HepG2 (cell line): ENCODE results near the gene SOAT2. TPM values are rescaled to one million over a fixed set of nuclear protein-coding genes. Genes with fewer than 3 reads are reported as not detected.

Experiments used
- CEBPG ChIP-seq: IDR thresholded peaks from 2 replicates; pipeline ENCODE4 v1.6.1; 2016
- CHD4 ChIP-seq: fragments of 200-600 bp; sonication (generic); IDR thresholded peaks from 2 replicates; pipeline ENCODE4 v1.7.0; 2017; ENCODE audit warnings: mild to moderate bottlenecking, low read length, borderline replicate concordance
- JARID2 ChIP-seq: sonication (generic); formaldehyde crosslinking; IDR thresholded peaks from 2 replicates; pipeline ENCODE4 v1.8.1; 2023; ENCODE audit warnings: missing genetic modification reagents, inconsistent platforms; ENCODE audit not compliant: insufficient replicate concordance
- JUND ChIP-seq: sonication (generic); formaldehyde crosslinking; IDR thresholded peaks from 2 replicates; pipeline ENCODE4 v1.8.0; 2022; ENCODE audit warnings: mild to moderate bottlenecking, missing genetic modification reagents
- MTF1 ChIP-seq: sonication (generic); formaldehyde crosslinking; IDR thresholded peaks from 2 replicates; pipeline ENCODE4 v1.5.0; 2020; ENCODE audit warnings: missing genetic modification reagents
- RARA ChIP-seq: IDR thresholded peaks from 2 replicates; pipeline ENCODE4 v1.6.1; 2016; ENCODE audit warnings: missing genetic modification reagents, missing compliant biosample characterization
- RFX3 ChIP-seq: IDR thresholded peaks from 2 replicates; pipeline ENCODE4 v1.6.1; 2016; ENCODE audit warnings: missing biosample characterization, missing genetic modification reagents
- SOX5 ChIP-seq: IDR thresholded peaks from 2 replicates; pipeline ENCODE4 v1.6.1; 2016; ENCODE audit warnings: borderline replicate concordance
- TEAD3 ChIP-seq: optimal IDR thresholded peaks from 2 replicates; pipeline ENCODE3; 2016; ENCODE audit warnings: borderline replicate concordance
- ZFP36 ChIP-seq: fragments of 150-350 bp; IDR thresholded peaks from 2 replicates; pipeline ENCODE4 v1.6.1; 2018; ENCODE audit warnings: borderline replicate concordance, low read length, low read depth; ENCODE audit not compliant: partially characterized antibody
- ZKSCAN1 ChIP-seq: fragments of 150-350 bp; IDR thresholded peaks from 2 replicates; pipeline ENCODE4 v1.6.1; 2014; ENCODE audit warnings: low read length
- ZNF20 ChIP-seq: sonication (generic); formaldehyde crosslinking; IDR thresholded peaks from 2 replicates; pipeline ENCODE4 v1.4.0; 2020; ENCODE audit warnings: mild to moderate bottlenecking, moderate library complexity, missing genetic modification reagents
- ZNF350 ChIP-seq: sonication (generic); formaldehyde crosslinking; IDR thresholded peaks from 2 replicates; pipeline ENCODE4 v1.4.0; 2020; ENCODE audit warnings: mild to moderate bottlenecking, low read depth, missing genetic modification reagents, borderline replicate concordance
- ZNF549 ChIP-seq: sonication (generic); formaldehyde crosslinking; IDR thresholded peaks from 2 replicates; pipeline ENCODE4 v1.5.0; 2020; ENCODE audit warnings: missing genetic modification reagents
- ZNF724P ChIP-seq: sonication (generic); formaldehyde crosslinking; IDR thresholded peaks from 2 replicates; pipeline ENCODE4 v1.8.0; 2022; ENCODE audit warnings: missing genetic modification reagents, borderline replicate concordance
- ZSCAN21 ChIP-seq: sonication (generic); formaldehyde crosslinking; IDR thresholded peaks from 2 replicates; pipeline ENCODE4 v1.8.0; 2022; ENCODE audit warnings: mild to moderate bottlenecking, missing genetic modification reagents, moderate library complexity, borderline replicate concordance
- polyA plus RNA-seq, 8 experiments: library from polyadenylated mRNA; depleted of rRNA in 3 of 8; stranded (reverse) in 7 of 8; unstranded in 1 of 8; fragments of >200 nt; fragmentation: Illumina TruSeq in 4 of 8; extraction: Trizol in 4 of 8; gene quantifications; 2 replicates each; pipeline versions ENCODE4 v1.2.1 to v1.2.3, GENCODE V29; 2011 to 2016; ENCODE audit warnings: low read depth in 4 of 8, missing spikeins in 1 of 8, mixed read lengths in 1 of 8; ENCODE audit not compliant: insufficient read depth in 1 of 8
- total RNA-seq, 5 experiments: library from RNA; depleted of rRNA; stranded (reverse); fragments of >200 nt; fragmentation: Illumina TruSeq; extraction: Trizol; gene quantifications; 2 replicates each; pipeline ENCODE4 v1.2.3, GENCODE V29; 2016; ENCODE audit warnings: low read depth in 1 of 5
- TF ChIP-seq, protein P1 (sequence below): sonication (generic); formaldehyde crosslinking; IDR thresholded peaks from 2 replicates; pipeline ENCODE4 v1.5.0; 2020; ENCODE audit warnings: mild to moderate bottlenecking, missing genetic modification reagents
- TF ChIP-seq, protein P2 (sequence below): sonication (generic); formaldehyde crosslinking; IDR thresholded peaks from 2 replicates; pipeline ENCODE4 v1.5.1; 2020; ENCODE audit warnings: mild to moderate bottlenecking, missing genetic modification reagents, moderate library complexity
- TF ChIP-seq, protein P3 (sequence below): sonication (generic); formaldehyde crosslinking; IDR thresholded peaks from 2 replicates; pipeline ENCODE4 v1.5.0; 2020; ENCODE audit warnings: missing genetic modification reagents

Gene SOAT2
- total and polyA plus RNA-seq, 2 of the 13 experiments (the other 11 are each of a cell fraction or from before 2014, with no cell fraction given) = 14.9 to 108 TPM

DNA sequence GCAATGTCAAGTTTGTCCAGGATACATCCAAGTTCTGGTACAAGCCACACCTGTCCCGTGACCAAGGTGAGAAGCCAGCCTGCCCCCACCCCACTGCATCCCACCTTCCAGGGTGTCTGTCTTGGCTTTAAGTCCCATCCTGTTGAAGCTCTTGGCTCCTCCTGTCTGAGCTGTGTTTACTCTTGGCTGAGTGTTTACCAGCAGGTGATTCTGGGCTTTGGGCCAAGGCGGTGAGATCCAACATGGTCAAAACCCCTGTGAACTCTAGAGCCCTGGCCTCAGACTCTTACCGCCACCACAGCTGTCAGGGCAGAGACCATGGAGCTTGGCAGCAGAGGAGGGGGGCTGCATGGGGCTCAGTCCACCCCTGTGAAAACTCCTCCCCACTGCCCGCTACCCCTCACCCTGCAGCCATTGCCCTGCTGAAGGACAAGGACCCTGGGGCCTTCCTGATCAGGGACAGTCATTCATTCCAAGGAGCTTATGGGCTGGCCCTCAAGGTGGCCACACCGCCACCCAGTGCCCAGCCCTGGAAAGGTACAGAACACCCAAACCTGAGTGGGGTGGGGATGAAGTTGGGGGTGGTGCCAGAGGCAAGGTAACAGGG, 41.8 kb upstream of the SOAT2 start (continued):
- TF ChIP-seq RFX3 (CRISPR knock-in tag) = no peak
- no peak for TF ChIP-seq ZNF549
- TF ChIP-seq, protein P1, sequence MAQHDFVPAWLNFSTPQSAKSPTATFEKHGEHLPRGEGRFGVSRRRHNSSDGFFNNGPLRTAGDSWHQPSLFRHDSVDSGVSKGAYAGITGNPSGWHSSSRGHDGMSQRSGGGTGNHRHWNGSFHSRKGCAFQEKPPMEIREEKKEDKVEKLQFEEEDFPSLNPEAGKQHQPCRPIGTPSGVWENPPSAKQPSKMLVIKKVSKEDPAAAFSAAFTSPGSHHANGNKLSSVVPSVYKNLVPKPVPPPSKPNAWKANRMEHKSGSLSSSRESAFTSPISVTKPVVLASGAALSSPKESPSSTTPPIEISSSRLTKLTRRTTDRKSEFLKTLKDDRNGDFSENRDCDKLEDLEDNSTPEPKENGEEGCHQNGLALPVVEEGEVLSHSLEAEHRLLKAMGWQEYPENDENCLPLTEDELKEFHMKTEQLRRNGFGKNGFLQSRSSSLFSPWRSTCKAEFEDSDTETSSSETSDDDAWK (CRISPR knock-in tag) = no peak
- no peak for TF ChIP-seq MTF1 (CRISPR knock-in tag)
- TF ChIP-seq, protein P2, sequence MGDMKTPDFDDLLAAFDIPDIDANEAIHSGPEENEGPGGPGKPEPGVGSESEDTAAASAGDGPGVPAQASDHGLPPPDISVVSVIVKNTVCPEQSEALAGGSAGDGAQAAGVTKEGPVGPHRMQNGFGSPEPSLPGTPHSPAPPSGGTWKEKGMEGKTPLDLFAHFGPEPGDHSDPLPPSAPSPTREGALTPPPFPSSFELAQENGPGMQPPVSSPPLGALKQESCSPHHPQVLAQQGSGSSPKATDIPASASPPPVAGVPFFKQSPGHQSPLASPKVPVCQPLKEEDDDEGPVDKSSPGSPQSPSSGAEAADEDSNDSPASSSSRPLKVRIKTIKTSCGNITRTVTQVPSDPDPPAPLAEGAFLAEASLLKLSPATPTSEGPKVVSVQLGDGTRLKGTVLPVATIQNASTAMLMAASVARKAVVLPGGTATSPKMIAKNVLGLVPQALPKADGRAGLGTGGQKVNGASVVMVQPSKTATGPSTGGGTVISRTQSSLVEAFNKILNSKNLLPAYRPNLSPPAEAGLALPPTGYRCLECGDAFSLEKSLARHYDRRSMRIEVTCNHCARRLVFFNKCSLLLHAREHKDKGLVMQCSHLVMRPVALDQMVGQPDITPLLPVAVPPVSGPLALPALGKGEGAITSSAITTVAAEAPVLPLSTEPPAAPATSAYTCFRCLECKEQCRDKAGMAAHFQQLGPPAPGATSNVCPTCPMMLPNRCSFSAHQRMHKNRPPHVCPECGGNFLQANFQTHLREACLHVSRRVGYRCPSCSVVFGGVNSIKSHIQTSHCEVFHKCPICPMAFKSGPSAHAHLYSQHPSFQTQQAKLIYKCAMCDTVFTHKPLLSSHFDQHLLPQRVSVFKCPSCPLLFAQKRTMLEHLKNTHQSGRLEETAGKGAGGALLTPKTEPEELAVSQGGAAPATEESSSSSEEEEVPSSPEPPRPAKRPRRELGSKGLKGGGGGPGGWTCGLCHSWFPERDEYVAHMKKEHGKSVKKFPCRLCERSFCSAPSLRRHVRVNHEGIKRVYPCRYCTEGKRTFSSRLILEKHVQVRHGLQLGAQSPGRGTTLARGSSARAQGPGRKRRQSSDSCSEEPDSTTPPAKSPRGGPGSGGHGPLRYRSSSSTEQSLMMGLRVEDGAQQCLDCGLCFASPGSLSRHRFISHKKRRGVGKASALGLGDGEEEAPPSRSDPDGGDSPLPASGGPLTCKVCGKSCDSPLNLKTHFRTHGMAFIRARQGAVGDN (CRISPR knock-in tag) = peak; percentile 84
- 0 out of 2 replicates have a peak, but pooled peaks have one; percentile 3 for TF ChIP-seq CEBPG (CRISPR knock-in tag)
- peak; percentile 71; the same call in 1 of the 2 replicates for TF ChIP-seq ZNF350
- peak; percentile 92 for TF ChIP-seq RARA (CRISPR knock-in tag)
- TF ChIP-seq, protein P3, sequence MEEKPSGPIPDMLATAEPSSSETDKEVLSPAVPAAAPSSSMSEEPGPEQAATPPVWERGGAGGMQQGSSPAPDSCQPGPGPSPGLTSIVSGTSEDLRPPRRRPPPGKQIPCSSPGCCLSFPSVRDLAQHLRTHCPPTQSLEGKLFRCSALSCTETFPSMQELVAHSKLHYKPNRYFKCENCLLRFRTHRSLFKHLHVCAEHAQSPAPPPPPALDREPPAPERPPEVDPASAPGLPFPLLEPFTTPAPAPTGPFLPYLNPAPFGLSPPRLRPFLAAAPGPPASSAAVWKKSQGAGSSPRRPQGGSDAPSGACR (CRISPR knock-in tag) = no peak
- no peak for TF ChIP-seq JARID2
- no peak for TF ChIP-seq ZNF20 (CRISPR knock-in tag)
- TF ChIP-seq JUND (CRISPR knock-in tag) = no peak
- TF ChIP-seq SOX5 (CRISPR knock-in tag) = peak; percentile 54; the same call in 1 of the 2 replicates
- peak; percentile 76 for TF ChIP-seq TEAD3 (CRISPR knock-in tag)
- TF ChIP-seq ZNF724P = 0 out of 2 replicates have a peak, but pooled peaks have one; percentile 48
- 0 out of 2 replicates have a peak, but pooled peaks have one; percentile 14 for TF ChIP-seq ZKSCAN1
- TF ChIP-seq ZSCAN21 = peak; percentile 37; the same call in 1 of the 2 replicates
- TF ChIP-seq ZFP36 = no peak
- no peak for TF ChIP-seq CHD4
